Fibroblast of lung (primary cell): ENCODE measurements around the gene PAQR6. TPM values are rescaled to one million over a fixed set of nuclear protein-coding genes. Genes with fewer than 3 reads are reported as not detected.

ENCODE experiments used
- DNase-seq, 2 donors: peaks; one replicate each; pipeline versions ENCODE4 v3.0.0 to v3.0.0-alpha.2; 2010; ENCODE audit warnings: low read depth in 2 of 2
- H2AFZ ChIP-seq: 2 replicates; pipeline ENCODE4 v1.5.1; 2012; ENCODE audit warnings: low read length, control low read depth, inconsistent platforms
- H3K27ac ChIP-seq: 2 replicates; pipeline ENCODE4 v1.5.1; 2011; ENCODE audit warnings: low read length, control low read depth; ENCODE audit not compliant: insufficient read depth
- H3K27me3 ChIP-seq: 2 replicates; pipeline ENCODE4 v1.5.1; 2011; ENCODE audit warnings: mild to moderate bottlenecking, low read length; ENCODE audit not compliant: control insufficient read depth, insufficient read depth
- H3K36me3 ChIP-seq: 2 replicates; pipeline ENCODE4 v1.5.1; 2011; ENCODE audit warnings: low read length; ENCODE audit not compliant: control insufficient read depth, insufficient read depth
- H3K4me1 ChIP-seq: 2 replicates; pipeline ENCODE4 v1.5.1; 2011; ENCODE audit warnings: low read length; ENCODE audit not compliant: control insufficient read depth, insufficient read depth; ENCODE audit errors: extremely low read depth
- H3K4me2 ChIP-seq: 2 replicates; pipeline ENCODE4 v1.5.1; 2011; ENCODE audit warnings: low read length, control low read depth; ENCODE audit not compliant: insufficient read depth; ENCODE audit errors: extremely low read depth
- H3K4me3 ChIP-seq, 4 experiments: fragments of 200-600 bp in 1 of 4; sonication (generic) in 1 of 4; replicated peaks in 1 of 4; 2 replicates each; pipeline ENCODE4 v1.5.1; 2011 to 2016; ENCODE audit warnings: low read length in 4 of 4, low read depth in 3 of 4, mild to moderate bottlenecking in 3 of 4, control low read depth in 2 of 4, inconsistent platforms in 1 of 4, mixed read lengths in 1 of 4; ENCODE audit not compliant: insufficient read depth in 1 of 4; ENCODE audit errors: control extremely low read depth in 1 of 4
- H3K79me2 ChIP-seq: 2 replicates; pipeline ENCODE4 v1.5.1; 2012; ENCODE audit warnings: mild to moderate bottlenecking, low read length, inconsistent platforms; ENCODE audit not compliant: control insufficient read depth, insufficient read depth
- H3K9ac ChIP-seq: 2 replicates; pipeline ENCODE4 v1.5.1; 2011; ENCODE audit warnings: mild to moderate bottlenecking, low read length, control low read depth; ENCODE audit not compliant: insufficient read depth
- H3K9me3 ChIP-seq: 2 replicates; pipeline ENCODE4 v1.5.1; 2012; ENCODE audit warnings: low read depth, low read length; ENCODE audit not compliant: control insufficient read depth, insufficient read depth
- H4K20me1 ChIP-seq: 2 replicates; pipeline ENCODE4 v1.5.1; 2011; ENCODE audit warnings: low read length; ENCODE audit not compliant: control insufficient read depth, insufficient read depth; ENCODE audit errors: extremely low read depth
- EZH2 ChIP-seq: IDR thresholded peaks from 2 replicates; pipeline ENCODE4 v1.5.1; 2012; ENCODE audit warnings: low read length, control low read depth, mild to moderate bottlenecking; ENCODE audit errors: missing control alignments
- polyA plus RNA-seq, 2 donors: library from polyadenylated mRNA; depleted of rRNA in 1 of 2; stranded (reverse) in 1 of 2; unstranded in 1 of 2; fragments of >200 nt; gene quantifications; 2 replicates each; pipeline ENCODE4 v1.2.1, GENCODE V29; 2011 to 2012; ENCODE audit warnings: missing spikeins in 1 of 2
- total RNA-seq: library from RNA; depleted of rRNA; stranded (reverse); fragments of >200 nt; gene quantifications from 2 replicates; pipeline ENCODE4 v1.2.1, GENCODE V29; 2014
- TF ChIP-seq, protein P1 (sequence below), 2 donors: IDR thresholded peaks in 1 of 2; conservative IDR thresholded peaks in 1 of 2; 1 replicate in 1 of 2; 2 replicates in 1 of 2; pipeline ENCODE4 v1.5.1; 2011 to 2012; ENCODE audit warnings: low read length in 2 of 2, control low read depth in 1 of 2, inconsistent platforms in 1 of 2, low read depth in 1 of 2, mild to moderate bottlenecking in 1 of 2

Gene PAQR6
- total and polyA plus RNA-seq, 2 donors (not counting 1 experiment from before 2014, with no cell fraction given) = 0.17 to 0.33 TPM

DNA sequence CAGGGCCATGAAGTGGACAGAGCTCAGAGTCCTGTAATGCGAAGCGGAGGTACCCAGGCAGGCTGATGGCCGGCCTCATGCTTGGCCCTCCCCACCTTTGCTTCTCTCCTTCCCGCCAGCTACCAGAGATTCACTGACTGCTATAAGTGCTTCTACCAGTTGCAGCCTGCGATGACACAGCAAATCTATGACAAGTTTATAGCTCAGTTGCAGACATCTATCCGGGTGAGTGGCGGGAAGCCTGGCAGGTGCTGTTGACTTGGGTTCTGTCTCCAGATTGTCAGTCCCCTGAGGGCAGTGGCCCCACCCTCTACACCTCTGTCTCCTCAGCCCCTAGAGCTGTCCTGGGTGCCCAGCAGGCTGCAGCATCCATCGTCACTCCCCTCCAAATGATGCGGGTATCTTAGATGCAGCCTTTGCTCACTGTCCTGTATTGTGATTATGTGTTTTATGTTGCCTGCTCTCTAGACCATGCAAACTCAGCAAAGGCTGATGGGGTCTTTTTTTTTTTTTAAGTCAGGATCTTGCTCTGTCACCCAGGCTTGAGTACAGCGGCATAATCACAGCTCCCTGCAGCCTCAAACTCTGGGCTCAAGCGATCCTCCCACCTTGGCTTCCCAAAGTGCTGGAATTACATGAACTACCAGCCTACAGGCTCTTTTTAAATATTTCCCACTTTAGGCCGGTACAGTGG lies 15.5 kb downstream of the PAQR6 start:
- Histone ChIP-seq H3K4me2 (no peak overlapping the region), H3K36me3 (peaks cover 6% of the 10 kb centered on the region), H2AFZ (no peak overlapping the region), H3K79me2 (no peaks in the 10 kb centered on the region), H4K20me1 (no peaks in the 10 kb centered on the region), H3K9me3 (no peaks in the 10 kb centered on the region), H3K27me3 (no peaks in the 10 kb centered on the region), H3K4me1 (peaks cover 14% of the 10 kb centered on the region), H3K27ac (no peak overlapping the region), H3K4me3 (no peak overlapping the region), H3K9ac (no peak overlapping the region)
- no peak for DNase-seq
- no peak for TF ChIP-seq EZH2
- TF ChIP-seq, protein P1, sequence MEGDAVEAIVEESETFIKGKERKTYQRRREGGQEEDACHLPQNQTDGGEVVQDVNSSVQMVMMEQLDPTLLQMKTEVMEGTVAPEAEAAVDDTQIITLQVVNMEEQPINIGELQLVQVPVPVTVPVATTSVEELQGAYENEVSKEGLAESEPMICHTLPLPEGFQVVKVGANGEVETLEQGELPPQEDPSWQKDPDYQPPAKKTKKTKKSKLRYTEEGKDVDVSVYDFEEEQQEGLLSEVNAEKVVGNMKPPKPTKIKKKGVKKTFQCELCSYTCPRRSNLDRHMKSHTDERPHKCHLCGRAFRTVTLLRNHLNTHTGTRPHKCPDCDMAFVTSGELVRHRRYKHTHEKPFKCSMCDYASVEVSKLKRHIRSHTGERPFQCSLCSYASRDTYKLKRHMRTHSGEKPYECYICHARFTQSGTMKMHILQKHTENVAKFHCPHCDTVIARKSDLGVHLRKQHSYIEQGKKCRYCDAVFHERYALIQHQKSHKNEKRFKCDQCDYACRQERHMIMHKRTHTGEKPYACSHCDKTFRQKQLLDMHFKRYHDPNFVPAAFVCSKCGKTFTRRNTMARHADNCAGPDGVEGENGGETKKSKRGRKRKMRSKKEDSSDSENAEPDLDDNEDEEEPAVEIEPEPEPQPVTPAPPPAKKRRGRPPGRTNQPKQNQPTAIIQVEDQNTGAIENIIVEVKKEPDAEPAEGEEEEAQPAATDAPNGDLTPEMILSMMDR (conservative IDR thresholded peaks at IDR 0.05 in 1 of 2, IDR thresholded peaks at IDR 0.05 in 1 of 2; ENCODE audit: low read depth in 1 of 2, low read length in 2 of 2) = no peak

DNA sequence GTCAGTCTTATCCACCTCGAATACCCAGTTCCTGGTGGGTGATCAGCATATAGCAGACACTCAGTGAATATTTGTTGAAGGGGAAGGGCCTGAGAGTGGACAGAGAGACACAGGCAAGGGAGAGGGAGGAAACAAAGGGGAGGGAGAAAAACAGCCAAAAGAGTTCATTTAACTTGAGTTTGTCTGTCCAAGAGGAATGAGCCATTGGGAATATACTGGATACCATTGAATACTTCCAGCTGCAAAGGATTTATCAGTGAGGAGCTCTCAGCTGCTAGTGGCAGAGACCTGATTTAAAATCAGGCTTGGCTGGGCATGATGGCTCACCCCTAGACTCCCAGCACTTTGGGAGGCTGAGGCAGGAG lies 17.4 kb downstream of the PAQR6 start:
- Histone ChIP-seq H3K27ac (no peak overlapping the region), H4K20me1 (no peaks in the 10 kb centered on the region), H3K9me3 (no peaks in the 10 kb centered on the region), H3K4me1 (peaks cover 14% of the 10 kb centered on the region), H3K9ac (no peak overlapping the region), H3K4me3 (no peak overlapping the region), H3K4me2 (no peak overlapping the region), H3K79me2 (no peaks in the 10 kb centered on the region), H2AFZ (no peak overlapping the region), H3K36me3 (no peaks in the 10 kb centered on the region), H3K27me3 (no peaks in the 10 kb centered on the region)
- no peak for DNase-seq
- no peak for TF ChIP-seq EZH2
- TF ChIP-seq, protein P1 (conservative IDR thresholded peaks at IDR 0.05 in 1 of 2, IDR thresholded peaks at IDR 0.05 in 1 of 2; ENCODE audit: low read depth in 1 of 2, low read length in 2 of 2) = no peak

DNA sequence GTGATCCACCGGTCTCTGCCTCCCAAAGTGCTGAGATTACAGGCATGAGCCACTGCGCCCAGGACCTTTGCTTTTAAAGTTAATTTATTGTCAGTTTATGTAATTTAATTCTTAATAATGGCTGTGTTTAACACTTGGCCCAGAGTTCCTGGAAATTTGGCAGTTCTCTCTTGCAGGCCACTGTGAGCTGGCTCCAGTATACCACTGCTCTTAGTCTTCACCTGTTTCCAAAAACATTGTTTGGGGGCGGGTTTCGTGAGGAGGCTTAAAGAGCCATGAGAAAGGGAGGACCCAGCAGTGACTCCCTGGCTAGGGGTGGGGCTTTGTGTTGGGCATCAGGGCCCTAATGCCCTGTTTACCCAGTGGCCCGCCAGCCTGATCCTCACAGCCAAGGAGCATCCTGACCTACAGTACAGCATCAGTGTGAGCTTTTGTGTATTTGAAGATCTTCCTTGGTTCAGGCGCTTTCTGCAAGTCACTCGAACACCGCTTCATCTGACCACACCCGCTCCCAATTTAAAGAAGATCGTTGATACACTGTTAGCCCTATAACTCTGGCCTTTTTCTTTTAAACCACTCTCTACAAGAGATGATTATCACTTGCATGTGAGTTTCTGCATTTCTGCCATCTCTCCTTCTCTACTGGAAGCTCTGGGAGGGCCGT lies 17.9 kb downstream of the PAQR6 start:
- no peak overlapping the region for H3K9ac ChIP-seq
- H3K4me2 ChIP-seq = no peak overlapping the region
- H4K20me1 ChIP-seq = no peaks in the 10 kb centered on the region
- no peak for TF ChIP-seq EZH2
- TF ChIP-seq, protein P1 (conservative IDR thresholded peaks at IDR 0.05 in 1 of 2, IDR thresholded peaks at IDR 0.05 in 1 of 2; ENCODE audit: low read depth in 1 of 2, low read length in 2 of 2) = no peak
- peaks cover 14% of the 10 kb centered on the region for H3K4me1 ChIP-seq
- no peak overlapping the region for H2AFZ ChIP-seq
- no peak for DNase-seq
- H3K27ac ChIP-seq = no peak overlapping the region
- H3K36me3 ChIP-seq = no peaks in the 10 kb centered on the region
- H3K27me3 ChIP-seq = no peaks in the 10 kb centered on the region
- no peak overlapping the region for H3K4me3 ChIP-seq
- no peaks in the 10 kb centered on the region for H3K9me3 ChIP-seq
- no peaks in the 10 kb centered on the region for H3K79me2 ChIP-seq
